B cell (primary cell): ENCODE measurements around the gene EIF3A. TPM values are rescaled to one million over a fixed set of nuclear protein-coding genes. Genes with fewer than 3 reads are reported as not detected.

Source experiments
- ATAC-seq: fragments of 200-7000 bp; cut with Tn5 transposase; one replicate; pipeline ENCODE4 v1.10.0; 2021; ENCODE audit warnings: low read depth, mild to moderate bottlenecking, moderate number of reproducible peaks, moderate library complexity
- CTCF ChIA-PET: fragments of 350-600 bp; sonication (Branson Sonifier 250); formaldehyde crosslinking; loops from one replicate; lab custom pipeline; 2021; ENCODE audit warnings: antibody characterized with exemption, inconsistent platforms; lab: Charles Lee
- POLR2A ChIA-PET: fragments of 350-600 bp; sonication (Branson Sonifier 250); formaldehyde crosslinking; loops from one replicate; lab custom pipeline; 2021; ENCODE audit warnings: antibody characterized with exemption; lab: Charles Lee
- DNase-seq: peaks from one replicate; pipeline ENCODE4 v3.0.0; 2013
- H2AFZ ChIP-seq: 2 replicates; pipeline ENCODE4 v1.6.1; 2012; ENCODE audit warnings: mild to moderate bottlenecking, low read depth, low read length; ENCODE audit not compliant: insufficient read depth, poor library complexity, severe bottlenecking
- H3K27ac ChIP-seq, 2 donors: 1 replicate in 1 of 2; 2 replicates in 1 of 2; pipeline ENCODE4 v1.5.1; 2012 to 2013; ENCODE audit warnings: low read length in 2 of 2, mild to moderate bottlenecking in 2 of 2, moderate library complexity in 1 of 2
- H3K27me3 ChIP-seq, 4 experiments: fragments of 200-600 bp in 1 of 4; sonication (generic) in 1 of 4; replicated peaks in 1 of 4; 1 replicate in 2 of 4; 2 replicates in 2 of 4; pipeline versions ENCODE4 v1.6.1 to v1.7.0; 2013 to 2016; ENCODE audit warnings: low read length in 3 of 4, mild to moderate bottlenecking in 2 of 4, mixed read lengths in 1 of 4, moderate library complexity in 1 of 4; ENCODE audit not compliant: insufficient read depth in 4 of 4, control insufficient read depth in 3 of 4; ENCODE audit errors: control extremely low read depth in 1 of 4
- H3K36me3 ChIP-seq, 2 experiments: replicated peaks in 1 of 2; 1 replicate in 1 of 2; 2 replicates in 1 of 2; pipeline versions ENCODE4 v1.6.1 to v1.7.1; 2013; ENCODE audit warnings: low read length in 1 of 2; ENCODE audit not compliant: insufficient read depth in 2 of 2, control insufficient read depth in 1 of 2; ENCODE audit errors: control extremely low read depth in 1 of 2, extremely low read depth in 1 of 2
- H3K4me1 ChIP-seq, 2 donors: fragments of 200-600 bp in 1 of 2; sonication (generic) in 1 of 2; 1 replicate in 1 of 2; 2 replicates in 1 of 2; pipeline versions ENCODE4 v1.5.1 to v1.6.1; 2013 to 2017; ENCODE audit warnings: low read length in 2 of 2; ENCODE audit not compliant: control insufficient read depth in 2 of 2, insufficient read depth in 2 of 2
- H3K4me2 ChIP-seq: replicated peaks from 2 replicates; pipeline ENCODE3; 2012; ENCODE audit warnings: mild to moderate bottlenecking, low read depth, low read length; ENCODE audit not compliant: poor library complexity, severe bottlenecking
- H3K4me3 ChIP-seq, 5 experiments: fragments of 200-600 bp in 1 of 5; sonication (generic) in 1 of 5; 1 replicate in 3 of 5; 2 replicates in 2 of 5; pipeline versions ENCODE4 v1.5.1 to v1.7.0; 2011 to 2016; ENCODE audit warnings: low read length in 4 of 5, mild to moderate bottlenecking in 4 of 5, low read depth in 2 of 5, control low read depth in 1 of 5, moderate library complexity in 1 of 5; ENCODE audit not compliant: insufficient read depth in 1 of 5; ENCODE audit errors: control extremely low read depth in 1 of 5, extremely low read depth in 1 of 5
- H3K79me2 ChIP-seq: fragments of 200-600 bp; sonication (generic); one replicate; pipeline ENCODE4 v1.6.0; 2016; ENCODE audit warnings: low read length; ENCODE audit not compliant: control insufficient read depth, insufficient read depth
- H3K9ac ChIP-seq: fragments of 200-600 bp; sonication (generic); 2 replicates; pipeline ENCODE4 v1.6.1; 2017; ENCODE audit warnings: mild to moderate bottlenecking, low read length, moderate library complexity
- H3K9me3 ChIP-seq, 3 donors: one replicate each; pipeline versions ENCODE4 v1.6.1 to v1.7.1; 2013; ENCODE audit warnings: low read length in 2 of 3; ENCODE audit not compliant: control insufficient read depth in 2 of 3, insufficient read depth in 1 of 3; ENCODE audit errors: control extremely low read depth in 1 of 3
- H4K20me1 ChIP-seq: 2 replicates; pipeline ENCODE4 v1.6.0; 2012; ENCODE audit warnings: mild to moderate bottlenecking, low read length; ENCODE audit not compliant: insufficient read depth, control insufficient read depth, poor library complexity, severe bottlenecking
- H3K27ac Mint-ChIP-seq: one replicate; pipeline ENCODE4 v1.8.0; 2021; ENCODE audit warnings: mixed read lengths
- H3K27me3 Mint-ChIP-seq: one replicate; pipeline ENCODE4 v1.8.0; 2021; ENCODE audit warnings: mixed read lengths
- H3K4me1 Mint-ChIP-seq: one replicate; pipeline ENCODE4 v1.8.0; 2021; ENCODE audit warnings: mixed read lengths
- H3K4me3 Mint-ChIP-seq: one replicate; pipeline ENCODE4 v1.8.0; 2021; ENCODE audit warnings: mixed read lengths
- H3K9me3 Mint-ChIP-seq: one replicate; pipeline ENCODE4 v1.8.0; 2022; ENCODE audit warnings: mixed read lengths; ENCODE audit not compliant: insufficient read depth
- EZH2 ChIP-seq: IDR thresholded peaks from 2 replicates; pipeline ENCODE4 v1.6.1; 2012; ENCODE audit warnings: borderline replicate concordance, low read depth, mild to moderate bottlenecking, moderate library complexity, low read length; ENCODE audit not compliant: insufficient read depth, poor library complexity, severe bottlenecking
- WGBS: methylation state at CpG from one replicate; pipeline ENCODE4 v1.1.5; 2013; ENCODE audit warnings: missing lambda C conversion rate; ENCODE audit not compliant: insufficient coverage; 5-methylcytosine and 5-hydroxymethylcytosine counted together
- intact Hi-C: fragments of 100-400 bp; cut with micrococcal nuclease; formaldehyde crosslinking; loops from one replicate; pipeline ENCODE4 v1.10.0; 2022
- polyA plus RNA-seq: library from polyadenylated mRNA; depleted of rRNA; stranded (reverse); fragments of >200 nt; gene quantifications from 2 replicates; pipeline ENCODE4 v1.2.3, GENCODE V29; 2012
- total RNA-seq, 2 donors: library from RNA; stranded (reverse); fragments of 120-200 nt in 1 of 2; gene quantifications; 1 replicate in 1 of 2; 2 replicates in 1 of 2; pipeline versions ENCODE4 v1.2.3 to v1.2.4, GENCODE V29; 2013 to 2022
- TF ChIP-seq, protein P1 (sequence below): fragments of 200-600 bp; IDR thresholded peaks from one replicate; pipeline ENCODE4 v1.8.0; 2022; ENCODE audit warnings: antibody characterized with exemption, mild to moderate bottlenecking

The EIF3A gene
- total and polyA plus RNA-seq, 2 donors (not counting 1 experiment from before 2014, with no cell fraction given), result 8.8 to 94.5 TPM

GRCh38 chr10:118998183-118998582, 82.4 kb downstream of the EIF3A start:
- H3K27me3 Mint-ChIP-seq, result peaks cover 32% of the 10 kb centered on the region
- no peak for DNase-seq
- CTCF ChIA-PET, result no interaction called here
- H3K27ac Mint-ChIP-seq, result no peak overlapping the region
- Histone ChIP-seq H3K27me3 (peaks cover 0 to 17% (median 0%) of the 10 kb centered on the region in 4 experiments), H3K79me2 (no peaks in the 10 kb centered on the region), H3K9me3 (peaks cover 0 to 5% (median 0%) of the 10 kb centered on the region in 3 donors), H3K4me1 (no peaks in the 10 kb centered on the region), H3K36me3 (no peaks in the 10 kb centered on the region), H3K27ac (no peak overlapping the region), H3K9ac (no peak overlapping the region), H3K4me3 (no peak overlapping the region), H2AFZ (no peak overlapping the region), H4K20me1 (no peaks in the 10 kb centered on the region), H3K4me2 (no peak overlapping the region)
- peaks cover 4% of the 10 kb centered on the region for H3K9me3 Mint-ChIP-seq
- no peak for ATAC-seq
- POLR2A ChIA-PET, result no interaction called here
- no peak for TF ChIP-seq EZH2
- TF ChIP-seq, protein P1, sequence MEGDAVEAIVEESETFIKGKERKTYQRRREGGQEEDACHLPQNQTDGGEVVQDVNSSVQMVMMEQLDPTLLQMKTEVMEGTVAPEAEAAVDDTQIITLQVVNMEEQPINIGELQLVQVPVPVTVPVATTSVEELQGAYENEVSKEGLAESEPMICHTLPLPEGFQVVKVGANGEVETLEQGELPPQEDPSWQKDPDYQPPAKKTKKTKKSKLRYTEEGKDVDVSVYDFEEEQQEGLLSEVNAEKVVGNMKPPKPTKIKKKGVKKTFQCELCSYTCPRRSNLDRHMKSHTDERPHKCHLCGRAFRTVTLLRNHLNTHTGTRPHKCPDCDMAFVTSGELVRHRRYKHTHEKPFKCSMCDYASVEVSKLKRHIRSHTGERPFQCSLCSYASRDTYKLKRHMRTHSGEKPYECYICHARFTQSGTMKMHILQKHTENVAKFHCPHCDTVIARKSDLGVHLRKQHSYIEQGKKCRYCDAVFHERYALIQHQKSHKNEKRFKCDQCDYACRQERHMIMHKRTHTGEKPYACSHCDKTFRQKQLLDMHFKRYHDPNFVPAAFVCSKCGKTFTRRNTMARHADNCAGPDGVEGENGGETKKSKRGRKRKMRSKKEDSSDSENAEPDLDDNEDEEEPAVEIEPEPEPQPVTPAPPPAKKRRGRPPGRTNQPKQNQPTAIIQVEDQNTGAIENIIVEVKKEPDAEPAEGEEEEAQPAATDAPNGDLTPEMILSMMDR, result no peak
- intact Hi-C loops, result no loop called here
- H3K4me1 Mint-ChIP-seq, result no peaks in the 10 kb centered on the region
- 94% methylated on average over 2 of the region's 5 CpGs for WGBS
- no peak overlapping the region for H3K4me3 Mint-ChIP-seq

- Histone ChIP-seq H3K27me3 (peaks cover 0 to 18% (median 0%) of the 10 kb centered on the region in 4 experiments), H3K27ac (no peak overlapping the region), H3K9me3 (peaks cover 0 to 5% (median 0%) of the 10 kb centered on the region in 3 donors), H3K36me3 (no peaks in the 10 kb centered on the region), H2AFZ (no peak overlapping the region), H3K4me1 (no peaks in the 10 kb centered on the region), H4K20me1 (no peaks in the 10 kb centered on the region), H3K79me2 (no peaks in the 10 kb centered on the region), H3K4me2 (no peak overlapping the region), H3K4me3 (no peak overlapping the region), H3K9ac (no peak overlapping the region)
- no peaks in the 10 kb centered on the region for H3K4me1 Mint-ChIP-seq
- CTCF ChIA-PET, result no interaction called here
- intact Hi-C loops, result no loop called here
- no peak for ATAC-seq
- POLR2A ChIA-PET, result no interaction called here
- no peak for DNase-seq
- H3K9me3 Mint-ChIP-seq, result peaks cover 4% of the 10 kb centered on the region
- WGBS, result no CpG with 5 or more reads among the region's 2 CpGs
- peaks cover 32% of the 10 kb centered on the region for H3K27me3 Mint-ChIP-seq
- TF ChIP-seq EZH2, result no peak
- TF ChIP-seq, protein P1, result no peak
- no peak overlapping the region for H3K27ac Mint-ChIP-seq
- H3K4me3 Mint-ChIP-seq, result no peak overlapping the region
These were observed 83.2 kb downstream of the EIF3A start for GRCh38 chr10:118997379-118997778.
